Activated naive CD4-positive, alpha-beta T cell treated with anti-CD3 and anti-CD28 coated beads, Interleukin-2, amount 50 U/mL, for 72 hours (primary cell): Measurements from ENCODE around the gene CD177. TPM values are rescaled to one million over a fixed set of nuclear protein-coding genes. Genes with fewer than 3 reads are reported as not detected.
"Not testable (repeated sequence)": the region's sequence is repeated elsewhere in the genome, so short reads cannot be mapped to it uniquely, and the experiment has no call there.

ENCODE experiments used
- ATAC-seq, 2 donors: fragments of 150-1000 bp; cut with Tn5 transposase; 2 replicates each; pipeline ENCODE4 v1.10.0; 2021; ENCODE audit warnings: mild to moderate bottlenecking in 2 of 2, moderate library complexity in 2 of 2
- DNase-seq, 2 donors: peaks; one replicate each; pipeline ENCODE4 v3.0.0; 2021 to 2022; ENCODE audit warnings: low spot score in 2 of 2
- H3K27ac Mint-ChIP-seq, 2 donors: one replicate each; pipeline ENCODE4 v1.8.0; 2022; ENCODE audit warnings: mild to moderate bottlenecking in 2 of 2, mixed read lengths in 2 of 2
- H3K36me3 Mint-ChIP-seq, 2 donors: one replicate each; pipeline ENCODE4 v1.8.0; 2022; ENCODE audit warnings: mixed read lengths in 2 of 2
- H3K9me3 Mint-ChIP-seq, 2 donors: one replicate each; pipeline ENCODE4 v1.8.0; 2022; ENCODE audit warnings: mixed read lengths in 2 of 2
- total RNA-seq, 2 donors: library from RNA; stranded (reverse); gene quantifications; one replicate each; pipeline ENCODE4 v1.2.3, GENCODE V29; 2022

Gene CD177
- not detected for total RNA-seq

DNA sequence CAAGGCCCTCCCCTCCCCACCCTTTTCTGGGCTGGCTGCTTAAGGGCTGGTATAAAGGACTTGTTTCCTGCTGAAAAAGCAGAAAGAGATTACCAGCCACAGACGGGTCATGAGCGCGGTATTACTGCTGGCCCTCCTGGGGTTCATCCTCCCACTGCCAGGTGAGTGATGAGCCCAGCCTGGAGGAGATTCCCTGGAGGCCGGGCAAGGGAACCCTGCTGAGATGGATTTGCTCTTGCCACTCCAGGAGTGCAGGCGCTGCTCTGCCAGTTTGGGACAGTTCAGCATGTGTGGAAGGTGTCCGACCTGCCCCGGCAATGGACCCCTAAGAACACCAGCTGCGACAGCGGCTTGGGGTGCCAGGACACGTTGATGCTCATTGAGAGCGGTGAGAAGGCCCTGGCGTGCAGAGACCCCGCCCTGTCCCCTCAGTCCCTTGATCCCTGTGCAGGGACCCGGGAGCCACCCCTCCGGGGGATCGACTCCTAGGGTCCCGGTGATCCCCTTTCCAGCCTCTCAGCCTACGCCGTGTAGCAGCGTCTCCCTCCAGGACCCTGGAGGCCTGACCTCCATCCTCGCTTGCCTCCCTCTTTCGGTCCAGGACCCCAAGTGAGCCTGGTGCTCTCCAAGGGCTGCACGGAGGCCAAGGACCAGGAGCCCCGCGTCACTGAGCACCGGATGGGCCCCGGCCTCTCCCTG is at the start of gene CD177:
TSS of gene CD177 (plus strand) at position 81 of the 699 bp plus-strand sequence. CDS start at position 110, 29 bp downstream.
- Mint-ChIP-seq H3K9me3 (no peaks in the 10 kb centered on the region), H3K36me3 (no peaks in the 10 kb centered on the region), H3K27ac (no peak within 1 kb of the TSS)
- ATAC-seq (no peak), DNase-seq (no peak)

DNA sequence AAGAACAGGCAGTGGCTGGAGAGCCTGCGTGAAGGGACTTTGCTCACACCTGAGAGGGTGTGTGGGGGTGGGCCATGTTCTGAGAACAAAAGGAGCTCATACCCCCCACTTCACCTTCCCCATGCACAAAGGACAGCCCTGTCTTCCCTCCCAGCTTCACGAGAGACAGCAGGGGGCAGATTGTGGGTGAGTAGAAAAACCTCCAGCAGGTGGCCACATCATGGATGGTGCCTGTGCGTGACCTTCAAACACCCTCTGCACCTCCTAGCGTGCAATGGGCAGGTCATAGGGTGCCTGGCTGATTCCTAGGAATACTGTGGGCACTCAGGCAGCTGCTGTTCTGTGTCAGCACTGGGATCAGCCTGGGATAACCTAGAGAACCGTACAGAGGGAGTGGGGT is 47.8 kb upstream of the CD177 start:
- no peaks in the 10 kb centered on the region for H3K36me3 Mint-ChIP-seq
- no peak overlapping the region for H3K27ac Mint-ChIP-seq
- DNase-seq: no peak
- no peaks in the 10 kb centered on the region for H3K9me3 Mint-ChIP-seq
- no peak for ATAC-seq

GRCh38 chr19:43306097-43306496 is 47.4 kb upstream of the CD177 start:
- DNase-seq (no peak), ATAC-seq (no peak)
- H3K27ac Mint-ChIP-seq: no peak overlapping the region
- H3K9me3 Mint-ChIP-seq: no peaks in the 10 kb centered on the region
- H3K36me3 Mint-ChIP-seq: no peaks in the 10 kb centered on the region

DNA sequence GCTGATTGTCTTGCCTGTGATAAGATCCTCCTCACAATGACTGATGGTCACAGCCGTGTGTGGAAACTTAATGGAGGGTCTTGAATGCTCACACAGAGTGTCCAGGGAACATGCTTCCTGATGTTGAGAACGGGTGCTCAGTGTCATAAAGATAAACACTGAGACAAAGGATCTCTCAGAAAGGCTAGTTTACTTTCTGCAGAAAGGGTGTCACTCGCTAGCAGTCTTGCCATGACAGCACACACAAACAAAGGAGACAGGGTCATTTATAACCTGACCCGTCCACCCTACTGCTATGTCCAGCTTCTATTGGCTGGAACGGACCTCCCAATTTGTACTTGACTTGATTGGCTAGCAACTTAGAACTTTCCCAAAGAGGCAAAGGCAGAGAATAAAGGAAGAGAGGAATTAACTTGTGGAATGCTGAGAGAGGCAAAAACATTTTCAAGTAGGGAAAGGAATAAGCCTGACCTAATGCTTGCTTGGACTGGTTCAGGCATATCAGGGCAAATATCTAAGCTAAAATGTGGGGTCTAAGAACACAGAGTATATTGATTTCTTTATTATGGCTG is 45.2 kb upstream of the CD177 start:
- Mint-ChIP-seq H3K9me3 (no peaks in the 10 kb centered on the region), H3K27ac (no peak overlapping the region), H3K36me3 (no peaks in the 10 kb centered on the region)
- DNase-seq: no peak
- no peak for ATAC-seq

GRCh38 chr19:43309466-43309865 is 44.0 kb upstream of the CD177 start:
- no peaks in the 10 kb centered on the region for H3K9me3 Mint-ChIP-seq
- H3K36me3 Mint-ChIP-seq: no peaks in the 10 kb centered on the region
- H3K27ac Mint-ChIP-seq: no peak overlapping the region
- DNase-seq: no peak
- ATAC-seq: no peak

- DNase-seq: no peak
- no peaks in the 10 kb centered on the region for H3K36me3 Mint-ChIP-seq
- ATAC-seq: no peak
- no peaks in the 10 kb centered on the region for H3K9me3 Mint-ChIP-seq
- no peak overlapping the region for H3K27ac Mint-ChIP-seq
These were observed 43.3 kb upstream of the CD177 start for GRCh38 chr19:43310221-43310620.

DNA sequence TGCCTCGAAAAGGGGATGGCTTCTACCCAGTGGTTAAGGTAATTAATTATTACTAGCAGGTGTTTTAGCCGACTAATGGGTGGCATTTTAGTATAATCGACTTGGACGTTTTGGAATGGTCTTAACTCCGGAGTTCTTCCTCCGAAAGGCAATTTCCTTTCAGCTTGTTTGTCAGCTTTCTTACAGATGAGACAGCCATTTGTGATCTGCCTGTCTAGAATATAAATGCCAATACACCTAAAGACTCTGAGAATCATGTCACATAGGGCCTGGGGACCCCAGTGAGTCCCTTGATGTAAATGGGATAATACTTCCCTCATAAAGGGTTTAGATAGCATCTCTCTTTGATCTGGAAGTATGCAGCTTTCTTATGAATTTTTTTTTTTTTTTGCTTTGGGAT is 42.2 kb upstream of the CD177 start:
- ATAC-seq (no peak), DNase-seq (no peak)
- H3K36me3 Mint-ChIP-seq: no peaks in the 10 kb centered on the region
- H3K9me3 Mint-ChIP-seq: no peaks in the 10 kb centered on the region
- H3K27ac Mint-ChIP-seq: no peak overlapping the region

GRCh38 chr19:43311706-43312105 is 41.8 kb upstream of the CD177 start:
- H3K27ac Mint-ChIP-seq: no peak overlapping the region
- ATAC-seq (no peak), DNase-seq (no peak)
- peaks cover 0 to 1% of the 10 kb centered on the region in 2 donors for H3K36me3 Mint-ChIP-seq
- H3K9me3 Mint-ChIP-seq: no peaks in the 10 kb centered on the region

DNA sequence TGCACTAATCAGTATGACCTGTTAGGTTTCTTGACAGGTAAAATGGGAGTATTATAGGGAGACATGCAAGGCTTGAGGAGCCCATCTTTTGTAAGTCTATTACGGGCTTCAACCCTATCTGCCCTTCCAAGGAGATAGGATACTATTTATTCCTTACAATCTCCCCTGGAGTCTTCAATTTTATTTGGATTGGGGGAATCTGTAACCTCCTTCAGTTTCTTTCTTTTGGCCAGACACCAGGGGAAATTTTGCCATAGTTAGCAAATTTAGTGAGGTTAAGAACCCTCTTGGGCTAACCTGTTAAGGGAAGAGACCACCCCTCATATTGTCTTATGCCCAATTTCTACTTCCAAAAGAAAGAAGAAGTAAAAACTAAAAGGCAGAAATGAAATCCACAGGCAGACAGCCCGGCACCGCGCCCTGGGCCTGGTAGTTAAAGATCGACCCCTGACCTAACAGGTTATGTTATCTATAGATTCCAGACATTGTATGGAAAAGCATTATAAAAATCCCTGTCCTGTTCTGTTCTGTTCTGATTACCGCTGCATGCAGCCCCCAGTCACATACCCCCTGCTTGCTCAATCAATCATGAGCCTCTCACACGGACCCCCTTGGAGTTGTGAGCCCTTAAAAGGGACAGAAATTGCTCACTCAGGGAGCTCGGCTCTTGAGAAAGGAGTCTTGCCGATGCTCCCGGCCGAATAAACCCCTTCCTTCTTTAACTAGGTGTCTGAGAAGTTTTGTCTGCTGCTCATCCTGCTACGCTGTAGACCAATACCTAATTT is 39.6 kb upstream of the CD177 start:
- Mint-ChIP-seq H3K36me3 (peaks cover 0 to 5% of the 10 kb centered on the region in 2 donors), H3K9me3 (no peaks in the 10 kb centered on the region), H3K27ac (no peak overlapping the region)
- no peak for DNase-seq
- ATAC-seq: no peak

GRCh38 chr19:43315851-43316250 is 37.6 kb upstream of the CD177 start:
- ATAC-seq (no peak), DNase-seq (no peak)
- Mint-ChIP-seq H3K9me3 (no peaks in the 10 kb centered on the region), H3K27ac (no peak overlapping the region), H3K36me3 (peaks cover 0 to 5% of the 10 kb centered on the region in 2 donors)

GRCh38 chr19:43316591-43317319 is 36.7 kb upstream of the CD177 start:
- H3K36me3 Mint-ChIP-seq: peaks cover 0 to 5% of the 10 kb centered on the region in 2 donors
- no peaks in the 10 kb centered on the region for H3K9me3 Mint-ChIP-seq
- no peak overlapping the region for H3K27ac Mint-ChIP-seq

DNA sequence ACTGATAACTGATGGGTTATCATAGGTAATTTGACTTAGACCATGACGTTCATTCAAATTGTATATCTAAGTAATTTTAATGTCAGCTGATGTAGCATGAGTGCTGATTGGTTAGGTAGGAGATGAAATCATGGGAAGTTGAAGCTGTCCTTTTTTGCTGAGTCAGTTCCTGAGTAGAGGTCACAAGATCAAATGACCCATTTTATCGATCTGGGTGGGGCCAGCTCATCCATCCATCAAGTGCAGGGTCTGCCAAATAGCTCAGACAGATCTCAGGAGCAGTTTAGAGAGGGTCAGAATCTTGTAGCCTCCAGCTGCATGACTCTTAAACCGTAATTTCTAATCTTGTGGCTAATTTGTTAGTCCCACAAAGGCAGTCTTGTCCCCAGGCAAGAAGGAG is 35.3 kb upstream of the CD177 start:
- no peaks in the 10 kb centered on the region for H3K9me3 Mint-ChIP-seq
- DNase-seq: no peak

More at GRCh38 chr19:43316591-43317319, 36.7 kb upstream of the CD177 start:
- no peak for ATAC-seq
- no peak for DNase-seq

DNA sequence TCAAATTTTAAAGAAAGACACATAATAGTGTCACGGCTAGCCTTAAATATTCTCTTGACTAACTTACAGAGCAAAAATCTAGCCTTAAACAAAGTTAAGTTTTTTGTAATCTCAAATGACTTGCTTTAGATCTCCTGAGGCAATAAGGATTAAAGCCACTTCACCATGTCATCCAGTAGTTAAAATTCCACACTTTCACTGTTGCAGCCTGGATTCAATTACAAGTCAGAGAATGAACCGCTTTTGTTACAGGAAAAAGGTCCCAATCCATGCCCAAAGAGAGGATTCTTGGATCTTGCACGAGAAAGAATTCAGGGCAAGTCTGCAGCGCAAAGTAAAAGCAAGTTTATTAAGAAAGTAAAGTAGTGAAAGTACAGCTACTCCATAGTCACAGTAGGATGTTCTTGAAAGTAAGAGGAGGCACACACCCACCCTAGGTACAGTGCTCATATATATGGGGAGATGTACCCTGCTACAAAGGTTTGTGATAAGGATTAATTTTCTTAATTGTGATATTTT is 34.6 kb upstream of the CD177 start:
- DNase-seq (no peak), ATAC-seq (no peak)
- Mint-ChIP-seq H3K36me3 (peaks cover 0 to 5% of the 10 kb centered on the region in 2 donors), H3K9me3 (no peaks in the 10 kb centered on the region), H3K27ac (no peak overlapping the region)

More for the DNA sequence above, 35.3 kb upstream of the CD177 start:
- Mint-ChIP-seq H3K36me3 (peaks cover 0 to 5% of the 10 kb centered on the region in 2 donors), H3K27ac (no peak overlapping the region)
- ATAC-seq: no peak

GRCh38 chr19:43320546-43320945 is 32.9 kb upstream of the CD177 start:
- Mint-ChIP-seq H3K9me3 (no peaks in the 10 kb centered on the region), H3K27ac (no peak overlapping the region), H3K36me3 (peaks cover 0 to 5% of the 10 kb centered on the region in 2 donors)
- ATAC-seq: no peak
- no peak for DNase-seq

DNA sequence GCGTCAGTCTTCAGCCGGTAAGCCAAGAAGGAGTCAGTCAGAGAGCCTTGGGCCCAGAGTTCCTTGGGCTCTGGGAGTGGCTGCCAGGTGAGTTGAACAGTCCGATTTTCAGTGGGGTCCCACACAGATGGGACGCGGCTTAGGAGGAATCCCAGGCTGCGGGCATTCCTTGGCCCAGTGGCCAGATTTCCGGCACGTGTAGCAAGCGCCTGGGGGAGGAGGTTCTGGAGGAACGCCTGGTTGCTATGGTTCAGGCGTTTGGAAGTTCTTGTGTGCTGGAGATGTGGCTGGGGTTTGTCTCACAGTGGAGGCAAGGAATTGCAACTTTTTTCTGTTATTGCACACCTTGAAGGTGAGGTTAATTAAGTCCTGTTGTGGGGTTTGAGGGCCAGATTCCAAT is 26.7 kb upstream of the CD177 start:
- not testable (repeated sequence) for ATAC-seq, H3K9me3 Mint-ChIP-seq, H3K36me3 Mint-ChIP-seq, H3K27ac Mint-ChIP-seq, DNase-seq

DNA sequence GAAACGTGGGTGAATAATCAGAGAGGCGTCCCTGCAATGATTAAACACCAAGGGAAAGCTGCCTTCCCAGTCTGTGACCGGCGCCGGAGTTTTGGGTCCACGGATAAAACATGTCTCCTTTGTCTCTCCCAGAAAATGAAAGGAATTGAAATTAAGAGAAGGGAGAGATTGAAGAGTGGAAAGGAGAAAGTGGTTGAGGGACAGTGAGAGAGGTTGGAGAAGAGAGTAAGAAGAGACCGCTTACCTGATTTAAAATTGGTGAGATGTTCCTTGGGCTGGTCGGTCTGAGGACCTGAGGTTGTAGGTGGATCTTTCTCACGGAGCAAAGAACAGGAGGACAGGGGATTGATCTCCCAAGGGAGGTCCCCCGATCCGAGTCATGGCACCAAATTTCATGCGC is 24.9 kb upstream of the CD177 start:
- H3K27ac Mint-ChIP-seq, H3K9me3 Mint-ChIP-seq, H3K36me3 Mint-ChIP-seq, ATAC-seq, DNase-seq: not testable (repeated sequence)

DNA sequence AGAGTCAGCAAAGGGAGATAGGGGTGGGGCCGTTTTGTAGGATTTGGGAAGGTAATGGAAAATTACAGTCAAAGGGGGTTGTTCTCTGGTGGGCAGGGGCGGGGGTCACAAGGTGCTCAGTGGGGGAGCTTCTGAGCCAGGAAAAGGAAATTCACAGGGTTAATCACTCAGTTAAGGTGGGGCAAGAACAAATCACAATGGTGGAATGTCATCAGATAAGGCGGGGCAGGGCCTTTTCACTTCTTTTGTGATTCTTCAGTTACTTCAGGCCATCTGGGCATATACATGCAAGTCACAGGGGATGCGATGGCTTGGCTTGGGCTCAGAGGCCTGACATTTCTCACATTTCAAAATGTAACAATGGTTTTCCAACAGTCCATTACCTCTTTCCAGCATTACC is 24.4 kb upstream of the CD177 start:
- ATAC-seq, DNase-seq, H3K27ac Mint-ChIP-seq, H3K9me3 Mint-ChIP-seq, H3K36me3 Mint-ChIP-seq: not testable (repeated sequence)
